ENCODE data around the gene LOXL1. TPM values are rescaled to one million over a fixed set of nuclear protein-coding genes. Genes with fewer than 3 reads are reported as not detected.
A peak's percentile ranks its signal among the peaks of the same experiment; 100 is the strongest.

Gene LOXL1
- total RNA-seq, 4 donors from 2014 or later, result 4.3 to 12.1 (median 7.3) TPM

GRCh38 chr15:73948982-73949381 lies 22.7 kb downstream of the LOXL1 start:
- Histone ChIP-seq H3K9me3 (no peaks in the 10 kb centered on the region), H3K27me3 (no peaks in the 10 kb centered on the region), H3K4me1 (peaks cover 31% of the 10 kb centered on the region), H3K36me3 (peaks cover 11% of the 10 kb centered on the region), H3K4me3 (no peak overlapping the region), H3K27ac (no peak overlapping the region)
- DNase-seq (ENCODE audit: low spot score in 2 of 2), result peak in 1 of 2 donors; percentile 38
- WGBS, result 82% methylated on average over 4 of the region's 4 CpGs
- TF ChIP-seq EP300 (IDR thresholded peaks at IDR 0.05), result no peak
- TF ChIP-seq POLR2A (IDR thresholded peaks at IDR 0.05), result no peak
- no peak for TF ChIP-seq CTCF (IDR thresholded peaks at IDR 0.05)
- TF ChIP-seq POLR2AphosphoS5 (IDR thresholded peaks at IDR 0.05), result no peak

DNA sequence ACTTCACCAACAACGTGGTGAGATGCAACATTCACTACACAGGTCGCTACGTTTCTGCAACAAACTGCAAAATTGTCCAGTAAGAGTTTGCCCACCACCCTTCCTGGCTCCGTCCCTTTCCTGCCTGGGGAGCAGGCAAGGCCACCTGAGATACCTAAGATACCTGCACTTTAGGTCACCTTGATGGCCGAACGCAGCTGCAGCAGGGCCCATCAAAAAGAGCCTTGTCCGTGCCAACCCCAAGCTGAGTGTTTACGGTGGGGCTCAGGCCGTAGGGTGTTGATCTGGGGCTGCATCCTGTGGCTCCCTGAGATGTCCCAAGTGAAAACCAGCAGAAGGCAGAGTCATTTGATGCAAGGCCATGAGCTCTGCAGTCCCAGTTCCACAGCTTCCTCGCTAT lies 23.2 kb downstream of the LOXL1 start:
- peak in 1 of 2 donors; percentile 37 for DNase-seq (ENCODE audit: low spot score in 2 of 2)
- no peaks in the 10 kb centered on the region for H3K27me3 ChIP-seq
- H3K4me3 ChIP-seq, result no peak overlapping the region
- 96% methylated on average over 6 of the region's 10 CpGs for WGBS
- H3K9me3 ChIP-seq, result no peaks in the 10 kb centered on the region
- H3K4me1 ChIP-seq, result peaks cover 31% of the 10 kb centered on the region
- no peak overlapping the region for H3K27ac ChIP-seq
- TF ChIP-seq CTCF (IDR thresholded peaks at IDR 0.05), result no peak
- no peak for TF ChIP-seq EP300 (IDR thresholded peaks at IDR 0.05)
- TF ChIP-seq POLR2AphosphoS5 (IDR thresholded peaks at IDR 0.05), result no peak
- no peak for TF ChIP-seq POLR2A (IDR thresholded peaks at IDR 0.05)
- H3K36me3 ChIP-seq, result peaks cover 11% of the 10 kb centered on the region

DNA sequence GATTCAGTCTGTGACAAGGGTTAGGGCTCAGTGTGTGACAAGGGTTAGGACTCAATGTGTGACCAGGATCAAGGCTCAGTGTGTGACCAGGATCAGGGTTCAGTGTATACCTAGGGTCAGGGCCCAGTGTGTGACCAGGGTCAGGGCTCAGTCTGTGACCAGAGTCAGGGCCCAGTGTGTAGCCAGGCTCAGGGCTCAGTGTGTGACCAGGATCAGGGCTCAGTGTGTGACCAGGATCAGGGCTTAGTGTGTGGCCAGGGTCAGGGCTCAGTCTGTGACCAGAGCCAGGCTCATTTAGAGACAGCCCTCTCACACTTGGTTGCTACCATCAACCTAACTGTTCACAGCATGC lies 24.2 kb downstream of the LOXL1 start:
- DNase-seq (ENCODE audit: low spot score in 2 of 2), result peak in 1 of 2 donors; percentile 53
- H3K4me1 ChIP-seq, result peaks cover 31% of the 10 kb centered on the region
- TF ChIP-seq POLR2AphosphoS5 (IDR thresholded peaks at IDR 0.05), result no peak
- TF ChIP-seq POLR2A (IDR thresholded peaks at IDR 0.05), result no peak
- no peak for TF ChIP-seq CTCF (IDR thresholded peaks at IDR 0.05)
- no peak for TF ChIP-seq EP300 (IDR thresholded peaks at IDR 0.05)
- H3K4me3 ChIP-seq, result no peak overlapping the region
- H3K9me3 ChIP-seq, result no peaks in the 10 kb centered on the region
- peaks cover 11% of the 10 kb centered on the region for H3K36me3 ChIP-seq
- H3K27me3 ChIP-seq, result no peaks in the 10 kb centered on the region
- peak overlapping the region; percentile 39 for H3K27ac ChIP-seq

DNA sequence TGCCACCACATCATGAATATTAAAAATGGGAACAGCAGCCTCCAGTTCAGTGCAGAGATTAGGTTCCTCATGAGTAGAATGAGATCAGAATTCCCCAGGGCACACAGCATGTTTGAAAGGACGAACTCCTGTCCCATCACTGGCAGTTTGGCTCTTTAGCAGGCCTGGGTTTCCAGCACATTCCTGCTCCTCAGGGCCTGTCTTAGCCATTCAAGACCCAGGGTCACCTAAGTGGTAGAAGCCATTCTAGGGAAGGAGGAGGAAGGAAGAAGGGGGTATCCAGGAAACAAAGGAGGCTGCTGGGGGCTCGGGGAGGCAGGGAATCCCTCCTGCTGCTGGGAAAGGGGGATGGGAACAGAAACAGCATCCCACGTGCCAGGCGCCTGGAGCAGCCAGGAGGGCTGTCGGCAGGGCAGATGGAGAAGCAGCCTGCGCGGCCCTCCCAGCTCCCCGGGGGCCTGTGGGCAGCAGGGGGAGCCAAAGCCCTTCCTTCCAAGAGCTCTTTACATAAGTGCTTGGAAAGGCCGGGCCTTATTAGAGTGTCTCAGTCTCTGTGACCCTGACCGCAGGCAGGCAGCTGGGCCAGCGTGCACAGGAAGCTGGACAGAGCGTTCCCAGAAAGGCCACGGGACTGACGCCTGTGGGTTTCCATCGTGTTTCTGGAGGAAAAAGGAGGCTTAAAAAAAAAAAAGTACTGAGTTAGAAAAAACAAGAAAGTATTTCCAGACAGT lies 24.7 kb downstream of the LOXL1 start:
- Histone ChIP-seq H3K4me1 (peaks cover 35% of the 10 kb centered on the region), H3K27me3 (no peaks in the 10 kb centered on the region), H3K4me3 (no peak overlapping the region), H3K9me3 (no peaks in the 10 kb centered on the region), H3K36me3 (peaks cover 11% of the 10 kb centered on the region), H3K27ac (peak overlapping the region; percentile 88)
- WGBS, result 19% methylated on average over 14 of the region's 15 CpGs
- TF ChIP-seq EP300 (IDR thresholded peaks at IDR 0.05) (no peak), POLR2A (IDR thresholded peaks at IDR 0.05) (no peak), CTCF (IDR thresholded peaks at IDR 0.05) (peak; percentile 57 to 75), POLR2AphosphoS5 (IDR thresholded peaks at IDR 0.05) (peak in 2 of 3 donors; percentile 65 to 84)
- peak; percentile 91 to 93 for DNase-seq (ENCODE audit: low spot score in 2 of 2)

GRCh38 chr15:73951601-73952000 lies 25.3 kb downstream of the LOXL1 start:
- TF ChIP-seq CTCF (IDR thresholded peaks at IDR 0.05) (no peak), POLR2AphosphoS5 (IDR thresholded peaks at IDR 0.05) (no peak), POLR2A (IDR thresholded peaks at IDR 0.05) (no peak), EP300 (IDR thresholded peaks at IDR 0.05) (no peak)
- Histone ChIP-seq H3K27me3 (no peaks in the 10 kb centered on the region), H3K27ac (peak overlapping the region; percentile 88), H3K4me3 (no peak overlapping the region), H3K9me3 (no peaks in the 10 kb centered on the region), H3K36me3 (peaks cover 11% of the 10 kb centered on the region), H3K4me1 (peaks cover 39% of the 10 kb centered on the region)
- DNase-seq (ENCODE audit: low spot score in 2 of 2), result peak in 1 of 2 donors; percentile 64
- WGBS, result 69% methylated on average over 12 of the region's 13 CpGs

All from suprapubic skin (tissue), 4 donors.